Left ventricle myocardium superior (tissue), 1 donor: ENCODE results near the gene TMEM52. TPM values are rescaled to one million over a fixed set of nuclear protein-coding genes. Genes with fewer than 3 reads are reported as not detected.

ENCODE experiments used
- total RNA-seq: library from RNA; stranded (reverse); fragmentation: NEBNext Ultra II Directional; extraction: Animal tissue kit (Norgen Biotek cat#: 25700); gene quantifications from one replicate; pipeline ENCODE4 v1.2.1, GENCODE V29; 2021
- donor health status: DM: no; HTN: yes; CAD: no; lungs with severe emphysema.

TMEM52 gene
- total RNA-seq, 1 donor from 2014 or later = 1.7 TPM

Other genes with a start within 250 kb of the TMEM52 start
- gene SLC35E2B, start 226.5 kb downstream of the TMEM52 start, total RNA-seq = 25.3 TPM
- gene CDK11A, start 194.9 kb downstream of the TMEM52 start, total RNA-seq = 22.3 TPM
- gene NADK, start 140.8 kb downstream of the TMEM52 start, total RNA-seq = 24.4 TPM
- 172 TPM for gene GNB1, start 28.2 kb downstream of the TMEM52 start, total RNA-seq
- gene CALML6, start 4.0 kb downstream of the TMEM52 start, total RNA-seq = not detected
- gene CFAP74, start 84.5 kb upstream of the TMEM52 start, total RNA-seq = not detected
- 0.20 TPM for gene GABRD, start 100.1 kb upstream of the TMEM52 start, total RNA-seq
- gene PRKCZ, start 131.1 kb upstream of the TMEM52 start, total RNA-seq = 20.8 TPM